Tibial artery (tissue), 4 donors: ENCODE results near the gene ILF2.
A peak's percentile ranks its signal among the peaks of the same experiment; 100 is the strongest.

ENCODE experiments used
- DNase-seq, 2 donors: peaks; one replicate each; pipeline ENCODE4 v3.0.0-alpha.2; 2019
- H3K27ac ChIP-seq, 2 donors: fragments of 200-600 bp; sonication (generic) in 1 of 2; 1 replicate in 1 of 2; 2 replicates in 1 of 2; pipeline ENCODE4 v1.5.1; 2018 to 2019; ENCODE audit warnings: mild to moderate bottlenecking in 1 of 2
- H3K27me3 ChIP-seq, 2 donors: fragments of 200-600 bp; sonication (generic) in 1 of 2; one replicate each; pipeline versions ENCODE4 v1.5.1 to v1.6.0; 2016 to 2019
- H3K36me3 ChIP-seq, 3 donors: fragments of 200-600 bp; sonication (generic) in 2 of 3; one replicate each; pipeline ENCODE4 v1.5.1; 2016 to 2019; ENCODE audit warnings: mild to moderate bottlenecking in 2 of 3
- H3K4me1 ChIP-seq, 4 donors: fragments of 200-600 bp; sonication (generic) in 2 of 4; 1 replicate in 3 of 4; 2 replicates in 1 of 4; pipeline ENCODE4 v1.5.1; 2016 to 2019
- H3K4me3 ChIP-seq, 2 donors: fragments of 200-600 bp; sonication (generic) in 1 of 2; 1 replicate in 1 of 2; 2 replicates in 1 of 2; pipeline ENCODE4 v1.5.1; 2018 to 2019; ENCODE audit warnings: mild to moderate bottlenecking in 2 of 2
- H3K9me3 ChIP-seq, 3 donors: fragments of 200-600 bp; sonication (generic) in 1 of 3; one replicate each; pipeline ENCODE4 v1.5.1; 2016 to 2019
- intact Hi-C: fragments of 100-400 bp; cut with DNase I; formaldehyde crosslinking; loops from one replicate; pipeline ENCODE4 v1.15.0; 2023; ENCODE audit warnings: low total_unique reads
- TF ChIP-seq, protein P1 (sequence below), 2 experiments: fragments of 200-600 bp in 1 of 2; fragments of 450-650 bp in 1 of 2; IDR thresholded peaks; one replicate each; pipeline ENCODE4 v1.5.1; 2017 to 2019; ENCODE audit warnings: antibody characterized with exemption in 2 of 2, mild to moderate bottlenecking in 1 of 2, moderate library complexity in 1 of 2

The ILF2 gene

DNA sequence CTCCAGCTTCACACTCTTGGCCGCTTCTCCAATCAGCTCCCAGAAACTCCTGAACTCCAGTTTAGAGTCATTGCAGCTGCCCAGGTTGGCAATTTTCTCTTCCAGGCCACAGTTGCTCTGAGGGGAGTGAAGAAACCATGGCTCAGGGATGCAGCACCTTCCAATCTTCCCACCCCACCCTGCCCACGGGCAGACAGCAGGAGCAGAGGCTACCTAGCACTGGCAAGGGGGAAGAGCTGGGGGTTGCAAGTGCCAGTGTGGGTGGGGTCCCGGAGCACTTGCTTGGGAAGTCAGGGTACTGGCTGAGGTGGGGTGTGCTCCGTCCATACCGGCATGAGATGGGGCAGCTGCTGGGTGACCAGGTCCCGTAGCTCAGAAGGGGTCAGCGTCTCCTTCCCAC lies 55.9 kb downstream of the ILF2 start:
- DNase-seq: no peak
- intact Hi-C loops: loop anchor here (5.0 kb wide), 1 partner anchor 108 kb away; no protein-coding TSS in a partner anchor
- Histone ChIP-seq H3K36me3 (peaks cover 2 to 16% (median 7%) of the 10 kb centered on the region in 3 donors), H3K4me1 (peaks cover 0 to 38% (median 27%) of the 10 kb centered on the region in 4 donors), H3K9me3 (no peaks in the 10 kb centered on the region), H3K27ac (no peak overlapping the region), H3K4me3 (no peak overlapping the region), H3K27me3 (no peaks in the 10 kb centered on the region)
- TF ChIP-seq, protein P1, sequence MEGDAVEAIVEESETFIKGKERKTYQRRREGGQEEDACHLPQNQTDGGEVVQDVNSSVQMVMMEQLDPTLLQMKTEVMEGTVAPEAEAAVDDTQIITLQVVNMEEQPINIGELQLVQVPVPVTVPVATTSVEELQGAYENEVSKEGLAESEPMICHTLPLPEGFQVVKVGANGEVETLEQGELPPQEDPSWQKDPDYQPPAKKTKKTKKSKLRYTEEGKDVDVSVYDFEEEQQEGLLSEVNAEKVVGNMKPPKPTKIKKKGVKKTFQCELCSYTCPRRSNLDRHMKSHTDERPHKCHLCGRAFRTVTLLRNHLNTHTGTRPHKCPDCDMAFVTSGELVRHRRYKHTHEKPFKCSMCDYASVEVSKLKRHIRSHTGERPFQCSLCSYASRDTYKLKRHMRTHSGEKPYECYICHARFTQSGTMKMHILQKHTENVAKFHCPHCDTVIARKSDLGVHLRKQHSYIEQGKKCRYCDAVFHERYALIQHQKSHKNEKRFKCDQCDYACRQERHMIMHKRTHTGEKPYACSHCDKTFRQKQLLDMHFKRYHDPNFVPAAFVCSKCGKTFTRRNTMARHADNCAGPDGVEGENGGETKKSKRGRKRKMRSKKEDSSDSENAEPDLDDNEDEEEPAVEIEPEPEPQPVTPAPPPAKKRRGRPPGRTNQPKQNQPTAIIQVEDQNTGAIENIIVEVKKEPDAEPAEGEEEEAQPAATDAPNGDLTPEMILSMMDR (IDR thresholded peaks at IDR 0.05): no peak

GRCh38 chr1:153614189-153614900 lies 56.4 kb downstream of the ILF2 start:
- TF ChIP-seq, protein P1 (IDR thresholded peaks at IDR 0.05): no peak
- H3K27me3 ChIP-seq: no peaks in the 10 kb centered on the region
- no peak overlapping the region for H3K27ac ChIP-seq
- intact Hi-C loops: no loop called here
- no peak for DNase-seq
- no peaks in the 10 kb centered on the region for H3K9me3 ChIP-seq
- peaks cover 0 to 44% (median 30%) of the 10 kb centered on the region in 4 donors for H3K4me1 ChIP-seq
- no peak overlapping the region for H3K4me3 ChIP-seq
- H3K36me3 ChIP-seq: peaks cover 0 to 11% (median 1%) of the 10 kb centered on the region in 3 donors

DNA sequence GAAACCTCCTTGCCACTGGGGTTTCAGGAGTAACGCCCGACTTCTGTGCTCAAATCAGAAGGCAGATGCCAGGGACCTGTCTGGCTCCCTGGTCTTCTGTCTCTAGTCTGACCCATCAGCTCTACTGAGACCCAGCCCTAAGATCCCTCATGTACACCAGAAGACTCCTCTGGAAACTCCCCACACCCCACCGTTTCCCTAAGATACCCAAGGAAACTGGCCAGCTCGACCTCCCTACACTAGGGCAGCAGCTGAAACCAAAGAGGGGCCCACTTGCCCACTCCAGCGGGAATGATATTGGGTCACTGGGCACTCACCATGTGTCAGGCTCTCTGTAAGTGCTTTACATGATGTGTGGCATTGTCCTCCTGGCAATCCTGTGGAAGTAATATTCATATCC lies 57.4 kb downstream of the ILF2 start:
- TF ChIP-seq, protein P1 (IDR thresholded peaks at IDR 0.05): no peak
- Histone ChIP-seq H3K36me3 (peaks cover 0 to 1% (median 0%) of the 10 kb centered on the region in 3 donors), H3K4me3 (peak overlapping the region; percentile 67 to 71), H3K27me3 (no peaks in the 10 kb centered on the region), H3K27ac (peak overlapping the region; percentile 94 to 95), H3K9me3 (no peaks in the 10 kb centered on the region), H3K4me1 (peaks cover 0 to 53% (median 35%) of the 10 kb centered on the region in 4 donors)
- intact Hi-C loops: no loop called here
- no peak for DNase-seq

- Histone ChIP-seq H3K27ac (peak within 1 kb of the TSS; percentile 94 to 95), H3K9me3 (no peaks in the 10 kb centered on the region), H3K4me1 (peaks cover 0 to 59% (median 37%) of the 10 kb centered on the region in 4 donors), H3K4me3 (peak within 1 kb of the TSS; percentile 67 to 71), H3K27me3 (no peaks in the 10 kb centered on the region), H3K36me3 (peaks cover 0 to 2% (median 0%) of the 10 kb centered on the region in 3 donors)
- TF ChIP-seq, protein P1 (IDR thresholded peaks at IDR 0.05): peak in 1 of 2 experiments; percentile 12
- peak; percentile 84 to 94 for DNase-seq
- intact Hi-C loops: no loop called here
Observed at GRCh38 chr1:153612755-153613331, 58.0 kb downstream of the ILF2 start, which contains the start of gene S100A16. TSS of gene S100A16 (minus strand) at chr1:153613137. CDS start at chr1:153608151, 4,986 bp downstream.

DNA sequence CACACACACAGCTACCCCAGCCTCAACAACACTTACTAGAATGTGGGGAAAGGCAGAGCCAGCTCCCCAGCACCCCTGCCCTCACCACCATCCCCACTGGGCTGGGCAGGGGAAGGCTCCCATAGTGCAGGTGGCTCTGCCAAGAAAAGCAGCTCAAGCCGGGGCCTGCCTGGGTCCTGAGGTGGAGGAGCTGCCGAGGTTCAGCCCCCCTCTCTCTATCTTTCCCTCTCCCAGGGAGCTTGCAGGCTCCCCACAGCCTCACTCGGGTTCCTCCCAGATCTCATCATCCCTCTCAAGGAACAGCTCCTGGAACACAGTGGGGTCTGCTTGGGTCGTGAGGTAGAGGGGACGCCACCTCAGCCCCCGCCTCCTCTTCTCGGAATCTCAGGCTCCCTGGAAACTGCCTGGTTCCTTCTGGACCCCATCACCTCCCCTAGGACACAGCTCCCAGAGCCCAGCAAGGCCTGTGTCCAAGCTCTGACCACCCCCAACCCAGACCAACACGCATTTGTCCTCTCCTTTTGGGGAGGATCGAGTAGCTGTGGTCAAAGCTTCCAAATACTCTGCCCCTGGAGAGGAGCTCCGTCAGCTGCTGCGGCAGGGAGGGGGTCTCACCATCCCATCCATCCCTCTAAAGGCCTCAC lies 58.6 kb downstream of the ILF2 start:
- Histone ChIP-seq H3K36me3 (peaks cover 5 to 9% (median 5%) of the 10 kb centered on the region in 3 donors), H3K27me3 (no peaks in the 10 kb centered on the region), H3K4me3 (peak overlapping the region; percentile 67 to 71), H3K4me1 (peaks cover 0 to 59% (median 36%) of the 10 kb centered on the region in 4 donors), H3K9me3 (no peaks in the 10 kb centered on the region), H3K27ac (peak overlapping the region; percentile 94 to 95)
- intact Hi-C loops: no loop called here
- TF ChIP-seq, protein P1 (IDR thresholded peaks at IDR 0.05): no peak
- no peak for DNase-seq
